Neuronal stem cell (in vitro differentiated cells): Measurements from ENCODE around the gene CD68. TPM values are rescaled to one million over a fixed set of nuclear protein-coding genes. Genes with fewer than 3 reads are reported as not detected.

ENCODE experiments used
- DNase-seq: peaks from one replicate; pipeline ENCODE4 v3.0.0-alpha.2; 2013; ENCODE audit warnings: low spot score
- H2AFZ ChIP-seq: one replicate; pipeline ENCODE4 v1.6.1; 2013; ENCODE audit warnings: mild to moderate bottlenecking, low read length, inconsistent platforms
- H2AK5ac ChIP-seq: 2 replicates; pipeline ENCODE4 v1.6.1; 2013; ENCODE audit warnings: low read depth, mild to moderate bottlenecking, inconsistent platforms, low read length, moderate library complexity, mixed read lengths
- H2BK120ac ChIP-seq: 2 replicates; pipeline ENCODE4 v1.6.1; 2013; ENCODE audit warnings: low read depth, mild to moderate bottlenecking, inconsistent platforms, low read length, moderate library complexity, mixed read lengths
- H2BK12ac ChIP-seq: one replicate; pipeline ENCODE4 v1.6.1; 2013; ENCODE audit warnings: low read length, inconsistent platforms
- H2BK15ac ChIP-seq: 2 replicates; pipeline ENCODE4 v1.6.1; 2013; ENCODE audit warnings: mild to moderate bottlenecking, low read length, inconsistent platforms, mixed read lengths
- H2BK5ac ChIP-seq: one replicate; pipeline ENCODE4 v1.6.1; 2013; ENCODE audit warnings: inconsistent platforms, mild to moderate bottlenecking, low read length, moderate library complexity
- H3K14ac ChIP-seq: one replicate; pipeline ENCODE4 v1.6.1; 2013; ENCODE audit warnings: low read length, inconsistent platforms
- H3K18ac ChIP-seq: 2 replicates; pipeline ENCODE4 v1.6.1; 2013; ENCODE audit warnings: low read length, inconsistent platforms
- H3K23ac ChIP-seq: 2 replicates; pipeline ENCODE4 v1.6.1; 2013; ENCODE audit warnings: low read depth, mild to moderate bottlenecking, mixed read lengths, low read length, inconsistent platforms; ENCODE audit not compliant: poor library complexity
- H3K27ac ChIP-seq: replicated peaks from 3 replicates; pipeline ENCODE4 v1.5.1; 2013; ENCODE audit warnings: low read length, inconsistent platforms
- H3K27me3 ChIP-seq, 3 experiments: 2 replicates each; pipeline ENCODE4 v1.6.1; 2013; ENCODE audit warnings: low read length in 3 of 3, mild to moderate bottlenecking in 2 of 3, inconsistent platforms in 1 of 3, low read depth in 1 of 3, mixed read lengths in 1 of 3, moderate library complexity in 1 of 3; ENCODE audit not compliant: control insufficient read depth in 3 of 3, insufficient read depth in 3 of 3
- H3K36me3 ChIP-seq, 2 donors: replicated peaks in 1 of 2; 2 replicates each; pipeline ENCODE4 v1.6.1; 2013; ENCODE audit warnings: low read length in 2 of 2; ENCODE audit not compliant: control insufficient read depth in 2 of 2, insufficient read depth in 2 of 2
- H3K4ac ChIP-seq: 2 replicates; pipeline ENCODE4 v1.6.1; 2013; ENCODE audit warnings: inconsistent platforms, mild to moderate bottlenecking, low read length, moderate library complexity
- H3K4me1 ChIP-seq, 2 donors: 1 replicate in 1 of 2; 2 replicates in 1 of 2; pipeline ENCODE4 v1.6.1; 2013; ENCODE audit warnings: low read length in 2 of 2, low read depth in 1 of 2; ENCODE audit not compliant: control insufficient read depth in 2 of 2, insufficient read depth in 1 of 2
- H3K4me2 ChIP-seq: one replicate; pipeline ENCODE4 v1.6.1; 2013; ENCODE audit warnings: mild to moderate bottlenecking, low read length, inconsistent platforms; ENCODE audit not compliant: insufficient read depth, poor library complexity, severe bottlenecking
- H3K4me3 ChIP-seq, 2 donors: 2 replicates each; pipeline ENCODE4 v1.5.1; 2013; ENCODE audit warnings: low read length in 2 of 2, mild to moderate bottlenecking in 2 of 2, inconsistent platforms in 1 of 2, moderate library complexity in 1 of 2
- H3K79me1 ChIP-seq: one replicate; pipeline ENCODE4 v1.6.1; 2013; ENCODE audit warnings: low read depth, mild to moderate bottlenecking, inconsistent platforms, low read length, moderate library complexity
- H3K9ac ChIP-seq: one replicate; pipeline ENCODE4 v1.6.1; 2013; ENCODE audit warnings: mild to moderate bottlenecking, low read depth, low read length, inconsistent platforms; ENCODE audit not compliant: poor library complexity
- H3K9me3 ChIP-seq, 2 donors: replicated peaks in 1 of 2; 2 replicates each; pipeline versions ENCODE3 to v1.6.1; 2013; ENCODE audit warnings: low read length in 2 of 2, mild to moderate bottlenecking in 2 of 2, inconsistent platforms in 1 of 2, low read depth in 1 of 2, mixed read lengths in 1 of 2, moderate library complexity in 1 of 2; ENCODE audit not compliant: control insufficient read depth in 2 of 2, insufficient read depth in 1 of 2
- H4K8ac ChIP-seq: one replicate; pipeline ENCODE4 v1.6.1; 2013; ENCODE audit warnings: low read depth, mild to moderate bottlenecking, inconsistent platforms, low read length, moderate library complexity
- H4K91ac ChIP-seq: one replicate; pipeline ENCODE4 v1.6.1; 2013; ENCODE audit warnings: low read length, low read depth, mild to moderate bottlenecking, inconsistent platforms; ENCODE audit not compliant: poor library complexity
- WGBS, 2 donors: extraction: QIAGEN DNeasy Blood & Tissue Kit; methylation state at CpG; one replicate each; pipeline ENCODE4 v1.1.7; 2013; ENCODE audit warnings: missing lambda C conversion rate in 2 of 2, mixed read lengths in 1 of 2; ENCODE audit not compliant: insufficient read length in 2 of 2, insufficient replicate concordance in 1 of 2; ENCODE audit errors: extremely low coverage in 2 of 2; 5-methylcytosine and 5-hydroxymethylcytosine counted together
- small RNA-seq: library from polyadenylated mRNA; stranded (forward); fragments of <200 nt; extraction: miRNeasy Mini kit (QIAGEN cat#:217004); gene quantifications from one replicate; pipeline ENCODE3, GENCODE V24; 2013; ENCODE audit not compliant: insufficient read depth

Gene CD68

DNA sequence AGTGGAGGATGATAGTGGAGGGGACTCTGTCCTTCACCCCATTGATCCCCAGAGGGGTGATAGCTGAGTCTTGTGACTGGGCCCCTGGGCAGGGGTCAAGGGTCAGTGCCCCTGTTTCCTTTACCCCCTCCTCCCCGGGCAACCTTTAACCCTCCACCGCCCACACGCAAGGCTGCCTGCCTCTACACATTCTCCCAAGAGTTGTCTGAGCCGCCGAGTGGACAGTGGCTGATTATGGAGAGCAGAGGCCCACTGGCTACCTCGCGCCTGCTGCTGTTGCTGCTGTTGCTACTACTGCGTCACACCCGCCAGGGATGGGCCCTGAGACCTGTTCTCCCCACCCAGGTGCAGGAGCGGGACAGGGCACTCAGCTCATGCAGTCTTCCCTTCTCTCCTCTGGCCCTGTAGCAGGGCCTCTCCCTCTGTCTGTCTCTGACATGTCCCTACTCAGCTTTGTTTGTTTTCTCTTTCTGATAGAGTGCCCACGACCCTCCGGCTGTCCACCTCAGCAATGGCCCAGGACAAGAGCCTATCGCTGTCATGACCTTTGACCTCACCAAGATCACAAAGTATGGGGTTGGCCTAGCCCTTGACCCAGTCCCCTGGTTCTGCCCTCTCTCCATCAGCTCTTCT lies 50.6 kb downstream of the CD68 start, which contains the start of gene SHBG:
Gene SHBG (plus strand): TSS at position 197 of the 633 bp plus-strand sequence. CDS start 38 bp downstream, at position 235.
- H3K4ac ChIP-seq: no peak within 1 kb of the TSS

More for the DNA sequence above, 50.6 kb downstream of the CD68 start, which contains the start of gene SHBG:
- Histone ChIP-seq H3K18ac (peak within 1 kb of the TSS; percentile 81), H4K8ac (no peak within 1 kb of the TSS), H3K27ac (no peak within 1 kb of the TSS), H3K14ac (peak within 1 kb of the TSS; percentile 63), H3K4me1 (peaks cover 8 to 19% of the 10 kb centered on the region in 2 donors), H3K79me1 (no peaks in the 10 kb centered on the region), H2AK5ac (peak within 1 kb of the TSS; percentile 99), H3K4me2 (no peak within 1 kb of the TSS), H3K9ac (peak within 1 kb of the TSS; percentile 33), H3K36me3 (peaks cover 0 to 7% of the 10 kb centered on the region in 2 donors), H3K23ac (peak within 1 kb of the TSS; percentile 13), H2AFZ (peak within 1 kb of the TSS; percentile 67), H3K9me3 (no peaks in the 10 kb centered on the region), H3K27me3 (no peaks in the 10 kb centered on the region), H2BK15ac (peak within 1 kb of the TSS; percentile 16), H3K4me3 (no peak within 1 kb of the TSS), H2BK12ac (peak within 1 kb of the TSS; percentile 46), H2BK5ac (no peak within 1 kb of the TSS), H4K91ac (peak within 1 kb of the TSS; percentile 82), H2BK120ac (no peak within 1 kb of the TSS)
- no CpG with 5 or more reads among the region's 13 CpGs for WGBS, 2 donors
- no peak for DNase-seq

Small RNA genes lying within 50 kb of the gene (small RNA-seq; reads per million reads assigned to genes)
- gene CD68 (not detected), gene RF00019 (not detected), gene SNORA48 (not detected), gene SNORD10 (not detected)
